ENCODE results near the gene ARAP2. TPM values are rescaled to one million over a fixed set of nuclear protein-coding genes. Genes with fewer than 3 reads are reported as not detected.

Gene ARAP2
- polyA plus RNA-seq, 1 donor (not counting 4 experiments of a cell fraction or from before 2014, with no cell fraction given): 9.3 TPM

GRCh38 chr4:36099509-36099908, 144.8 kb downstream of the ARAP2 start:
- Histone ChIP-seq H4K20me1 (ENCODE audit: control insufficient read depth, extremely low read depth, insufficient read depth, low read length) (no peaks in the 10 kb centered on the region), H3K27me3 (ENCODE audit: control insufficient read depth, extremely low read depth, insufficient read depth, low read length) (no peaks in the 10 kb centered on the region), H3K27ac (ENCODE audit: control insufficient read depth, insufficient read depth, low read length) (no peak overlapping the region), H3K4me1 (ENCODE audit: control insufficient read depth, extremely low read depth, insufficient read depth, low read length) (no peaks in the 10 kb centered on the region), H3K9me1 (ENCODE audit: control insufficient read depth, extremely low read depth, insufficient read depth, low read length) (no peaks in the 10 kb centered on the region), H3K9me3 (ENCODE audit: control insufficient read depth, low read depth, low read length) (no peaks in the 10 kb centered on the region), H3K4me2 (ENCODE audit: control insufficient read depth, extremely low read depth, insufficient read depth, low read depth, low read length) (no peak overlapping the region), H3K36me3 (ENCODE audit: control insufficient read depth in 2 of 2, extremely low read depth in 1 of 2, insufficient read depth in 2 of 2, low read length in 2 of 2) (no peaks in the 10 kb centered on the region), H3K4me3 (ENCODE audit: control insufficient read depth in 2 of 3, extremely low read depth in 1 of 3, insufficient read depth in 2 of 3, low read depth in 1 of 3, low read length in 3 of 3) (no peak overlapping the region), H3K79me2 (ENCODE audit: control insufficient read depth, insufficient read depth, low read length) (no peaks in the 10 kb centered on the region), H2AFZ (ENCODE audit: control insufficient read depth, low read length) (no peak overlapping the region), H3K9ac (ENCODE audit: control insufficient read depth, extremely low read depth, insufficient read depth, low read length) (no peak overlapping the region)
- FAIRE-seq (no peak), DNase-seq (ENCODE audit: low read depth, low spot score) (no peak)
- TF ChIP-seq EZH2 (IDR thresholded peaks at IDR 0.05; ENCODE audit: low read length) (no peak), CTCF (optimal IDR thresholded peaks at IDR 0.05 in 1 of 3, IDR thresholded peaks at IDR 0.05 in 1 of 3, conservative IDR thresholded peaks at IDR 0.05 in 1 of 3; ENCODE audit: extremely low read depth in 1 of 3, insufficient read depth in 2 of 3, low read length in 3 of 3) (no peak)
- dilution Hi-C loops (cut with MboI; ENCODE audit: extremely low pct_ligation_motif_present, low sequenced_read_pairs): no loop called here

GRCh38 chr4:36094995-36095394, 149.3 kb downstream of the ARAP2 start:
- H3K9me1 ChIP-seq (ENCODE audit: control insufficient read depth, extremely low read depth, insufficient read depth, low read length): no peaks in the 10 kb centered on the region
- no peak overlapping the region for H2AFZ ChIP-seq (ENCODE audit: control insufficient read depth, low read length)
- no peak overlapping the region for H3K4me3 ChIP-seq (ENCODE audit: control insufficient read depth in 2 of 3, extremely low read depth in 1 of 3, insufficient read depth in 2 of 3, low read depth in 1 of 3, low read length in 3 of 3)
- no peak overlapping the region for H3K9ac ChIP-seq (ENCODE audit: control insufficient read depth, extremely low read depth, insufficient read depth, low read length)
- H3K36me3 ChIP-seq (ENCODE audit: control insufficient read depth in 2 of 2, extremely low read depth in 1 of 2, insufficient read depth in 2 of 2, low read length in 2 of 2): peaks cover 0 to 2% of the 10 kb centered on the region in 2 experiments
- H3K27ac ChIP-seq (ENCODE audit: control insufficient read depth, insufficient read depth, low read length): no peak overlapping the region
- no peaks in the 10 kb centered on the region for H3K27me3 ChIP-seq (ENCODE audit: control insufficient read depth, extremely low read depth, insufficient read depth, low read length)
- no peak overlapping the region for H3K4me2 ChIP-seq (ENCODE audit: control insufficient read depth, extremely low read depth, insufficient read depth, low read depth, low read length)
- no peak for TF ChIP-seq EZH2 (IDR thresholded peaks at IDR 0.05; ENCODE audit: low read length)
- dilution Hi-C loops (cut with MboI; ENCODE audit: extremely low pct_ligation_motif_present, low sequenced_read_pairs): no loop called here
- H4K20me1 ChIP-seq (ENCODE audit: control insufficient read depth, extremely low read depth, insufficient read depth, low read length): no peaks in the 10 kb centered on the region
- H3K79me2 ChIP-seq (ENCODE audit: control insufficient read depth, insufficient read depth, low read length): no peaks in the 10 kb centered on the region
- FAIRE-seq: no peak
- no peak for DNase-seq (ENCODE audit: low read depth, low spot score)
- no peaks in the 10 kb centered on the region for H3K4me1 ChIP-seq (ENCODE audit: control insufficient read depth, extremely low read depth, insufficient read depth, low read length)
- H3K9me3 ChIP-seq (ENCODE audit: control insufficient read depth, low read depth, low read length): no peaks in the 10 kb centered on the region

- no peak for DNase-seq (ENCODE audit: low read depth, low spot score)
Observed at GRCh38 chr4:36091997-36092396, 152.3 kb downstream of the ARAP2 start.

More at GRCh38 chr4:36091997-36092396, 152.3 kb downstream of the ARAP2 start:
- H4K20me1 ChIP-seq (ENCODE audit: control insufficient read depth, extremely low read depth, insufficient read depth, low read length): no peaks in the 10 kb centered on the region
- no peaks in the 10 kb centered on the region for H3K27me3 ChIP-seq (ENCODE audit: control insufficient read depth, extremely low read depth, insufficient read depth, low read length)
- H2AFZ ChIP-seq (ENCODE audit: control insufficient read depth, low read length): no peak overlapping the region
- no peaks in the 10 kb centered on the region for H3K79me2 ChIP-seq (ENCODE audit: control insufficient read depth, insufficient read depth, low read length)
- FAIRE-seq: no peak
- no peak overlapping the region for H3K4me2 ChIP-seq (ENCODE audit: control insufficient read depth, extremely low read depth, insufficient read depth, low read depth, low read length)
- no peak overlapping the region for H3K9ac ChIP-seq (ENCODE audit: control insufficient read depth, extremely low read depth, insufficient read depth, low read length)
- dilution Hi-C loops (cut with MboI; ENCODE audit: extremely low pct_ligation_motif_present, low sequenced_read_pairs): no loop called here
- no peaks in the 10 kb centered on the region for H3K4me1 ChIP-seq (ENCODE audit: control insufficient read depth, extremely low read depth, insufficient read depth, low read length)
- no peak overlapping the region for H3K27ac ChIP-seq (ENCODE audit: control insufficient read depth, insufficient read depth, low read length)
- H3K9me3 ChIP-seq (ENCODE audit: control insufficient read depth, low read depth, low read length): no peaks in the 10 kb centered on the region
- peaks cover 0 to 2% of the 10 kb centered on the region in 2 experiments for H3K36me3 ChIP-seq (ENCODE audit: control insufficient read depth in 2 of 2, extremely low read depth in 1 of 2, insufficient read depth in 2 of 2, low read length in 2 of 2)
- no peak for TF ChIP-seq EZH2 (IDR thresholded peaks at IDR 0.05; ENCODE audit: low read length)
- TF ChIP-seq CTCF (optimal IDR thresholded peaks at IDR 0.05 in 1 of 3, IDR thresholded peaks at IDR 0.05 in 1 of 3, conservative IDR thresholded peaks at IDR 0.05 in 1 of 3; ENCODE audit: extremely low read depth in 1 of 3, insufficient read depth in 2 of 3, low read length in 3 of 3): no peak
- no peak overlapping the region for H3K4me3 ChIP-seq (ENCODE audit: control insufficient read depth in 2 of 3, extremely low read depth in 1 of 3, insufficient read depth in 2 of 3, low read depth in 1 of 3, low read length in 3 of 3)
- H3K9me1 ChIP-seq (ENCODE audit: control insufficient read depth, extremely low read depth, insufficient read depth, low read length): no peaks in the 10 kb centered on the region

Data from keratinocyte (primary cell).